Glutamatergic neuron (in vitro differentiated cells): ENCODE measurements around the gene TMEM234. TPM values are rescaled to one million over a fixed set of nuclear protein-coding genes. Genes with fewer than 3 reads are reported as not detected.

Source experiments
- DNase-seq: peaks from one replicate; pipeline ENCODE4 v3.0.0; 2022
- H3K27ac Mint-ChIP-seq: one replicate; pipeline ENCODE4 v1.8.0; 2020; ENCODE audit warnings: mild to moderate bottlenecking, mixed read lengths, inconsistent platforms; ENCODE audit not compliant: unreplicated experiment
- H3K27me3 Mint-ChIP-seq: one replicate; pipeline ENCODE4 v1.8.0; 2020; ENCODE audit warnings: mild to moderate bottlenecking, moderate library complexity, mixed read lengths, inconsistent platforms; ENCODE audit not compliant: unreplicated experiment
- H3K36me3 Mint-ChIP-seq: one replicate; pipeline ENCODE4 v1.8.0; 2020; ENCODE audit warnings: mild to moderate bottlenecking, mixed read lengths, inconsistent platforms; ENCODE audit not compliant: unreplicated experiment
- H3K4me1 Mint-ChIP-seq: one replicate; pipeline ENCODE4 v1.8.0; 2020; ENCODE audit warnings: mild to moderate bottlenecking, low read depth, mixed read lengths, inconsistent platforms; ENCODE audit not compliant: unreplicated experiment
- H3K4me3 Mint-ChIP-seq: one replicate; pipeline ENCODE4 v1.8.0; 2020; ENCODE audit warnings: mild to moderate bottlenecking, mixed read lengths, inconsistent platforms; ENCODE audit not compliant: unreplicated experiment
- H3K9me3 Mint-ChIP-seq: one replicate; pipeline ENCODE4 v1.8.0; 2020; ENCODE audit warnings: mild to moderate bottlenecking, moderate library complexity, mixed read lengths, inconsistent platforms; ENCODE audit not compliant: unreplicated experiment
- total RNA-seq: library from RNA; stranded (reverse); fragmentation: NEBNext Ultra II Directional; extraction: Animal tissue kit (Norgen Biotek cat#: 25700); gene quantifications from one replicate; pipeline ENCODE4 v1.2.1, GENCODE V29; 2021; ENCODE audit not compliant: unreplicated experiment
- TF ChIP-seq, protein P1 (sequence below): fragments of 200-600 bp; sonication (generic); IDR thresholded peaks from one replicate; pipeline ENCODE4 v1.5.0; 2021; ENCODE audit not compliant: partially characterized antibody, unreplicated experiment

Gene TMEM234
- total RNA-seq, 1 donor from 2014 or later = 21.8 TPM

- H3K27me3 Mint-ChIP-seq = peaks cover 15% of the 10 kb centered on the region
- H3K9me3 Mint-ChIP-seq = peaks cover 11% of the 10 kb centered on the region
- peaks cover 25% of the 10 kb centered on the region for H3K4me1 Mint-ChIP-seq
- no peaks in the 10 kb centered on the region for H3K36me3 Mint-ChIP-seq
- peak within 1 kb of the TSS; percentile 71 for H3K4me3 Mint-ChIP-seq
- no peak for DNase-seq
- H3K27ac Mint-ChIP-seq = peak within 1 kb of the TSS; percentile 92
- TF ChIP-seq, protein P1, sequence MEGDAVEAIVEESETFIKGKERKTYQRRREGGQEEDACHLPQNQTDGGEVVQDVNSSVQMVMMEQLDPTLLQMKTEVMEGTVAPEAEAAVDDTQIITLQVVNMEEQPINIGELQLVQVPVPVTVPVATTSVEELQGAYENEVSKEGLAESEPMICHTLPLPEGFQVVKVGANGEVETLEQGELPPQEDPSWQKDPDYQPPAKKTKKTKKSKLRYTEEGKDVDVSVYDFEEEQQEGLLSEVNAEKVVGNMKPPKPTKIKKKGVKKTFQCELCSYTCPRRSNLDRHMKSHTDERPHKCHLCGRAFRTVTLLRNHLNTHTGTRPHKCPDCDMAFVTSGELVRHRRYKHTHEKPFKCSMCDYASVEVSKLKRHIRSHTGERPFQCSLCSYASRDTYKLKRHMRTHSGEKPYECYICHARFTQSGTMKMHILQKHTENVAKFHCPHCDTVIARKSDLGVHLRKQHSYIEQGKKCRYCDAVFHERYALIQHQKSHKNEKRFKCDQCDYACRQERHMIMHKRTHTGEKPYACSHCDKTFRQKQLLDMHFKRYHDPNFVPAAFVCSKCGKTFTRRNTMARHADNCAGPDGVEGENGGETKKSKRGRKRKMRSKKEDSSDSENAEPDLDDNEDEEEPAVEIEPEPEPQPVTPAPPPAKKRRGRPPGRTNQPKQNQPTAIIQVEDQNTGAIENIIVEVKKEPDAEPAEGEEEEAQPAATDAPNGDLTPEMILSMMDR = no peak
Measured at GRCh38 chr1:32246888-32247273, 24.7 kb upstream of the TMEM234 start, which contains the start of gene FAM167B. FAM167B (plus strand) TSS chr1:32247222; CDS start chr1:32247422, 200 bp downstream.

DNA sequence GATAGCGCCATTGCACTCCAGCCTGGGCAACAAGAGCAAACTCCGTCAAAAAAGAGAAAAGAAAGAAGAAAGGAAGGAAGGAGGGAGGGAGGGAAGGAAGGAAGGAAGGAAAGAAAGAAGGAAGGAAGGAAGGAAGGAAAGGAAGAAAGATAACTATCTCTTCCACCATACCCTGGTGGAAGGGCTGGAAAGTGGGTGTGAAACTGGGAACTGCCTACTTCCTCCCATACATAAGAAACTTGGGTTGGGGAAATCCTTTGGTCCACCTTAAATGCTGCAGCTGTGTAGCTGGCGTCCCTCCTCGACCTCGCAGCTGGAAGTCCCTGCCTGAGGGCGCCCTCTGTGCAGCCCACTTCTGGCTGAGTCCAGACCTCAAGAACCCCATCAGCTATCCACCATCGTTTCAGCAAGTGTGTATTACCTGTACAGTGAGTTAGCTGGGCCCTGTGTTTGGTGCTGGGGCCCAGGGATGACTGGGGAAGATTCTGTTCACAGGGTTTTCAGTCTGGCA is 20.2 kb upstream of the TMEM234 start:
- no peaks in the 10 kb centered on the region for H3K36me3 Mint-ChIP-seq
- no peak for DNase-seq
- TF ChIP-seq, protein P1 = no peak
- peaks cover 5% of the 10 kb centered on the region for H3K9me3 Mint-ChIP-seq
- H3K27me3 Mint-ChIP-seq = peaks cover 5% of the 10 kb centered on the region
- peaks cover 11% of the 10 kb centered on the region for H3K4me1 Mint-ChIP-seq
- peak overlapping the region; percentile 85 for H3K27ac Mint-ChIP-seq
- no peak overlapping the region for H3K4me3 Mint-ChIP-seq

- TF ChIP-seq, protein P1 = no peak
- Mint-ChIP-seq H3K4me1 (peaks cover 8% of the 10 kb centered on the region), H3K9me3 (peaks cover 5% of the 10 kb centered on the region), H3K4me3 (peak overlapping the region; percentile 90), H3K36me3 (no peaks in the 10 kb centered on the region), H3K27ac (peak overlapping the region; percentile 85), H3K27me3 (peaks cover 5% of the 10 kb centered on the region)
- peak; percentile 75 for DNase-seq
Measured at GRCh38 chr1:32241001-32241763, 19.0 kb upstream of the TMEM234 start.

DNA sequence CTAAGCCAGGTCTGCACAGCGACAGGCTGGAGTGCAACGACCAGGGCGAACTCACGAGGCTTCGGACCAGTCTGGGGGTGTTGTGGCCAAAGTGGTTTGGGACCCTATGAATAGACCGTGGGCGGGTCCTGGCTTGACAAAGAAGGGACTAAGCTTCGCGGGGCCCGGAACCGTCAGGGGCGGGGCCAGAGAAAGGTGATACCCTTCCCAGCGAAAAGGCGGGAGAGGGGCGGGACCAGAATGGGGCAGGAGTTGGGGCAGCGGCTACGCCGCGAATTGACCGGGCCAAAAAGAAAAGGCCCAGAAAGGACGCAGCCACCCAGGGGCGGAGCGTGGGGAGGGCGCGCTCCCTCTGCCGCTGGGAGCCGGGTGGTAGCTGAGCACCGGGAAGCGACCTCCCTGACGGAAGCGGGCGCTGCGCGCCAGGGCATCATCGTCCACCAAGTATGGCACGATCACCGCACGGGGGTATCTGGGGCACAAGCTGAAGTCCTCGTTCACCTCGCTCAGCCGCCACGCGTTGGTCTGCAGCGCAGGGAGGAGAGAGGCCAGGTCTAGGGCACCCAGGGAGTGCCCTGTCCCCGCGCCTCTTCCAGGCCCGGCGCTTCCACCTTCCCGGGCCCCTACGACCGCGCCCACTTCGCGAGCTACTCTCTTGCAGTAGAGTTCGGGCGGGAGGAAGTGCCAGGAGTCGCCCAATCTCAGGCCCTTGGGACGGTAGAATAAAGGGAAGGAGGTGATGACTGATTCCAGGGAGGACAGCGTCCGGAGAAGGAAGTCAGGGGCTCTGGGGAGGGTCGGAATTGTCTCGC is 18.2 kb upstream of the TMEM234 start:
- Mint-ChIP-seq H3K4me1 (peaks cover 12% of the 10 kb centered on the region), H3K36me3 (no peaks in the 10 kb centered on the region), H3K27ac (peak overlapping the region; percentile 76), H3K9me3 (peaks cover 7% of the 10 kb centered on the region), H3K4me3 (peak overlapping the region; percentile 90), H3K27me3 (peaks cover 5% of the 10 kb centered on the region)
- TF ChIP-seq, protein P1 = no peak
- DNase-seq = peak; percentile 67

GRCh38 chr1:32239790-32240139 is 17.6 kb upstream of the TMEM234 start:
- Mint-ChIP-seq H3K4me1 (peaks cover 12% of the 10 kb centered on the region), H3K27me3 (peaks cover 5% of the 10 kb centered on the region), H3K4me3 (peak overlapping the region; percentile 90), H3K36me3 (no peaks in the 10 kb centered on the region), H3K9me3 (peaks cover 7% of the 10 kb centered on the region), H3K27ac (no peak overlapping the region)
- TF ChIP-seq, protein P1 = no peak
- DNase-seq = peak; percentile 53
